Adipocyte (in vitro differentiated cells): ENCODE data around the gene SCGB1C1.
A peak's percentile ranks its signal among the peaks of the same experiment; 100 is the strongest.
"Not testable (repeated sequence)": the region's sequence is repeated elsewhere in the genome, so short reads cannot be mapped to it uniquely, and the experiment has no call there.

ENCODE experiments used
- DNase-seq: peaks from one replicate; pipeline ENCODE4 v3.0.0-alpha.2; 2015; ENCODE audit warnings: low read depth
- H3K27me3 ChIP-seq: replicated peaks from 2 replicates; pipeline ENCODE4 v1.7.0; 2013; ENCODE audit warnings: mild to moderate bottlenecking, low read length, moderate library complexity; ENCODE audit not compliant: control insufficient read depth, insufficient read depth
- H3K36me3 ChIP-seq: 2 replicates; pipeline ENCODE4 v1.7.0; 2013; ENCODE audit warnings: low read length, mild to moderate bottlenecking, moderate library complexity; ENCODE audit not compliant: control insufficient read depth, insufficient read depth, severe bottlenecking
- H3K4me1 ChIP-seq: 2 replicates; pipeline ENCODE4 v1.7.0; 2013; ENCODE audit warnings: mild to moderate bottlenecking, low read length, moderate library complexity; ENCODE audit not compliant: control insufficient read depth, insufficient read depth
- H3K4me3 ChIP-seq: 2 replicates; pipeline ENCODE4 v1.7.0; 2013; ENCODE audit warnings: mild to moderate bottlenecking, low read length, moderate library complexity
- H3K9ac ChIP-seq: 2 replicates; pipeline ENCODE4 v1.7.0; 2013; ENCODE audit warnings: mild to moderate bottlenecking, low read length, moderate library complexity
- H3K9me3 ChIP-seq: 2 replicates; pipeline ENCODE4 v1.7.0; 2013; ENCODE audit warnings: mild to moderate bottlenecking, low read length, moderate library complexity; ENCODE audit not compliant: control insufficient read depth

Gene SCGB1C1

DNA sequence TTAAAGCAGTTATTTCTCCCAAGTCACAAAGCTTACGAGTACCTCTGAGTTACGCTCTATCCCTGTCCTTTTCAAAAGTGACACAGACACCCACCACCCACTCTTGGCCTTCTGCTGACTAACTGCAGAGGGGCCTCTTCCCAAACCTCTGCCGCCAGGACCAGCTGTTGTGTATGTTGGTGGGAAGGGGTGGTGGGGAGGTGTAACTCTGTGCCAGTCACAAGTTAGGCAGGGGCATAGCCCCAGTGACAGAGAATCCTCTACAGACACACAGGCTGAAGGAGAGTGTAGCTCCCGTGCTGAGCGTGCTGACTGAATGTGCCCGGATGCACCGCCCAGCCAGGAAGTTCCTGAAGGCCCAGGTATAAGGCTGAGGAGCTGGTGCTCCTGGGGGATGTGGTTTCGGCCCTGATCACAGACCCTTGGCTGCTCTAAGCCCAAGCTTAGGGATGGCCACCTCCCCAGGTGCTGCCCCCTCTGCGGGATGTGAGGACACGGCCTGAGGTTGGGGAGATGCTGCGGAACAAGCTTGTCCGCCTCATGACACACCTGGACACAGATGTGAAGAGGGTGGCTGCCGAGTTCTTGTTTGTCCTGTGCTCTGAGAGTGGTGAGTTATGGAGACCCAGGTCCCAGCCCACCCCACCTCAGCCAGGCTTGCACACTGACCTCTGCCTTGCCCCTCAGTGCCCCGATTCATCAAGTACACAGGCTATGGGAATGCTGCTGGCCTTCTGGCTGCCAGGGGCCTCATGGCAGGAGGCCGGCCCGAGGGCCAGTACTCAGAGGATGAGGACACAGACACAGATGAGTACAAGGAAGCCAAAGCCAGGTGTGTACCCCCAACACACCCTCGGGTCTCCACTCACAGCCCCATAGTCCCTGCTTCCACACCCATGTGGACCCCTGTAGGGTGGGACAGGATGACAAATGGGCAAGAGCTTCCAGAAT is 19.5 kb downstream of the SCGB1C1 start:
- no peak overlapping the region for H3K9ac ChIP-seq
- H3K9me3 ChIP-seq = no peaks in the 10 kb centered on the region
- no peak for DNase-seq
- no peaks in the 10 kb centered on the region for H3K27me3 ChIP-seq
- no peak overlapping the region for H3K4me3 ChIP-seq
- peaks cover 69% of the 10 kb centered on the region for H3K36me3 ChIP-seq
- H3K4me1 ChIP-seq = peaks cover 21% of the 10 kb centered on the region

DNA sequence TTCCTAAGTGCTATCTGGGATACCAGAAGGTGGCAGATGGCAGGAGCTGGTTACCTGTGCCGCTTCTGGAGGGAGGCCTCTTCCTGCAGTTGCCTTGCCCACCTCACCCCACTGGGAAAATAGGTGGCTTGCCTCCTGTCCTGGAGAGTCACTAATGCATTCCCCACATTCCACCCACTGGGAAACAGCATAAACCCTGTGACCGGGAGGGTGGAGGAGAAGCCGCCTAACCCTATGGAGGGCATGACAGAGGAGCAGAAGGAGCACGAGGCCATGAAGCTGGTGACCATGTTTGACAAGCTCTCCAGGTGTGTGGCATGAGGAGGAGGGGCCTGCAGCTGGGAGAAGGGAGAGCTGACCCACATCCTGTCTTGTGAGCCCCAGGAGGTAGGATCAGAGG is 20.2 kb downstream of the SCGB1C1 start:
- Histone ChIP-seq H3K9ac (no peak overlapping the region), H3K36me3 (peaks cover 69% of the 10 kb centered on the region)
- no peak for DNase-seq

DNA sequence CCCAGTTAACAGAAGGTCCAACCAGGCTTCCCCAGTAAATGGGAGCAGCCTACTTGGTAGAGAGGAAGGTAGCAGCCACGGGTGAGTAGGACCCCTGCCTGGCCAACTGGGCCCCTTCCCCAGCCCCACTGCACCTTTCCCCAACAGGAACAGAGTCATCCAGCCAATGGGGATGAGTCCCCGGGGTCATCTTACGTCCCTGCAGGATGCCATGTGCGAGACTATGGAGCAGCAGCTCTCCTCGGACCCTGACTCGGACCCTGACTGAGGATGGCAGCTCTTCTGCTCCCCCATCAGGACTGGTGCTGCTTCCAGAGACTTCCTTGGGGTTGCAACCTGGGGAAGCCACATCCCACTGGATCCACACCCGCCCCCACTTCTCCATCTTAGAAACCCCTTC is 21.2 kb downstream of the SCGB1C1 start:
- Histone ChIP-seq H3K27me3 (no peaks in the 10 kb centered on the region), H3K4me3 (no peak overlapping the region), H3K9me3 (no peaks in the 10 kb centered on the region), H3K4me1 (peaks cover 21% of the 10 kb centered on the region), H3K9ac (no peak overlapping the region), H3K36me3 (peaks cover 69% of the 10 kb centered on the region)
- no peak for DNase-seq

More for the DNA sequence above, 20.2 kb downstream of the SCGB1C1 start:
- H3K4me3 ChIP-seq = no peak overlapping the region
- no peaks in the 10 kb centered on the region for H3K9me3 ChIP-seq
- H3K27me3 ChIP-seq = no peaks in the 10 kb centered on the region
- H3K4me1 ChIP-seq = peaks cover 21% of the 10 kb centered on the region

- Histone ChIP-seq H3K4me1 (peaks cover 7% of the 10 kb centered on the region), H3K9me3 (no peaks in the 10 kb centered on the region), H3K4me3 (no peak overlapping the region), H3K36me3 (peaks cover 58% of the 10 kb centered on the region), H3K9ac (no peak overlapping the region), H3K27me3 (no peaks in the 10 kb centered on the region)
- no peak for DNase-seq
Observed at GRCh38 chr11:215581-216037, 22.7 kb downstream of the SCGB1C1 start.

GRCh38 chr11:216081-216974 is 23.4 kb downstream of the SCGB1C1 start:
- DNase-seq = no peak
- Histone ChIP-seq H3K9ac (peak overlapping the region; percentile 44), H3K9me3 (no peaks in the 10 kb centered on the region), H3K36me3 (peaks cover 51% of the 10 kb centered on the region), H3K27me3 (no peaks in the 10 kb centered on the region), H3K4me3 (no peak overlapping the region), H3K4me1 (no peaks in the 10 kb centered on the region)

- Histone ChIP-seq H3K36me3 (peaks cover 46% of the 10 kb centered on the region), H3K4me1 (no peaks in the 10 kb centered on the region), H3K4me3 (no peak overlapping the region), H3K27me3 (no peaks in the 10 kb centered on the region), H3K9me3 (no peaks in the 10 kb centered on the region), H3K9ac (no peak overlapping the region)
- DNase-seq = no peak
Observed at GRCh38 chr11:217704-218103, 24.8 kb downstream of the SCGB1C1 start.

DNA sequence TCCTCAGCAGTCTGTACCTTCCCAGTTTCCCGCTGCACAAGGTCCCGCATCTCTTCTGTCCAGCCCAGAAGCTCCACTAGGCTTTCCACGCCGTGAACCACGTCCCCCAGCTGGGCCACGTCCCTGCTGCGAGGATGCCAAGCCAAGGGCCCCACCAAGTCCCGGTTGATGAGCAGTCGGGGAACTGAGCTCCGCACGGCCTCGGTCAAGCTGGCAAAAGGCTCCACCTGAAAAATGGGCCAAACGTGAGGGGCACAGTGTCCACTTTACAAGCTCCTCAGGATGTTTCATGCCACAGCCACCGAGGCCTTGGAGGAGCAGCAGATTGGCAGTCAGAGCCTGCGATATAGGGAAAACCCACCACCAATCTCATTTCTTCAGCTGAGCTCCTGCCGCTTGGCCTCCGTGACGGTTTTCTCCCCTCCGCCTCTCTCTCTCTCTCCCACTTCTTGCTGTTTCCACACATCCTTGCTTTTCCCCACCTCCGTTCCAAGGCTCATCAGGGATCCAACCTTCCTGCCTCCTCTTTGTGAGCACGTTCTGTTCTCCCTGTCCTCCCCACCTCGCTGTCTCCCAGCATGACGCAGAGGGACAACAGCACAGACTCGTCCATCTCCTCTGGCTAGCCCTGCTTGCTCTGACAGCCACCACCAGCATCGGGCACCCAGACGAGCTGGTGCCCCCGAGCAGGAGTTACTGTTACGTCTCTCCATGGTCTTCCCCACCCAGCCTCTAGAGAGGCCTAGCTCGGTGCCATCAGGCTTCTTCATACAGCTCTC is 26.1 kb downstream of the SCGB1C1 start:
- DNase-seq = no peak
- H3K36me3 ChIP-seq = peaks cover 36% of the 10 kb centered on the region
- no peak overlapping the region for H3K9ac ChIP-seq
- H3K4me1 ChIP-seq = no peaks in the 10 kb centered on the region
- no peaks in the 10 kb centered on the region for H3K27me3 ChIP-seq
- H3K9me3 ChIP-seq = no peaks in the 10 kb centered on the region
- no peak overlapping the region for H3K4me3 ChIP-seq

- H3K4me1 ChIP-seq, H3K9ac ChIP-seq, H3K9me3 ChIP-seq, H3K4me3 ChIP-seq, H3K27me3 ChIP-seq, DNase-seq: not testable (repeated sequence)
- peaks cover 21% of the 10 kb centered on the region for H3K36me3 ChIP-seq
Observed at GRCh38 chr11:220641-221215, 27.9 kb downstream of the SCGB1C1 start.

- Histone ChIP-seq H3K4me1 (no peaks in the 10 kb centered on the region), H3K9me3 (no peaks in the 10 kb centered on the region), H3K27me3 (no peaks in the 10 kb centered on the region), H3K9ac (no peak overlapping the region), H3K36me3 (peaks cover 14% of the 10 kb centered on the region), H3K4me3 (no peak overlapping the region)
- DNase-seq = no peak
Observed at GRCh38 chr11:221539-221938, 28.7 kb downstream of the SCGB1C1 start.

DNA sequence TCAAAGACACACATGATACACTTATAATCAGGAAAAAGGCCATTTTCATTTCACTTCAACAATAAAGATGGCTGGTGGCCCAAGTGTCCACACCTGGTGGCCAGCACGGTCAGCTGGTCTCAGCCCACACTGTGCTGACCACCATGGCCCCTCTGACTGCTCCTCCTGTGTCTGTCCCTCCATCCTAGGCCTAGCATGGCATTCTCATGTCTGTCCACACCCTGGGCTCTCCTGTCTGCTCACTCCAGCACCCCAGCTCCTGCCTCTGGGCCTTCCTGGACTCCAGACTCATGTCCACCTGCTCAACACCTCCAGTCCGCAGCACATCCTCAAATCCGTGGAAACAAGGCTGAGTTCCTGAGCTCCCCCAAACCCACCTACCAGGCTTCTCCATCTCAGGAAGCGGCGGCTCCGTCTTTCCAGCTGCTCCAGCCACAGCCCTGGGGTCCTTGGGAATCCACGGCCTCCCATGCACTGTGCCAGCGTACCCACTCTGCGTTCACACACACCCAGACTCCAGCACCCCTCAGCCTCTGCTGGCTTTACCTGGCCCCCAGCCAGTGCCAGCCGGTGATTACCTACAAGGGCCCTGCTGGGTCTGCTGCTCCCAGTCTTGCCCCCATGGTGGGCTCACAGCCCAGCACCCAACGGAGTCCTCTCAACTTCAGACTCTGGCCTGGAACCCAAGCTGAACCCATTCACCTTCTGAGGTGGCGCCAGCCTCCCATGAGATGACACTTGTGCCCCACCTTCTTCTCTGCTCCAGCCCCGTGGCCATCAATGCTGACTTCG is 29.3 kb downstream of the SCGB1C1 start:
- H3K36me3 ChIP-seq = peaks cover 12% of the 10 kb centered on the region
- no peak overlapping the region for H3K9ac ChIP-seq
- no peaks in the 10 kb centered on the region for H3K9me3 ChIP-seq
- H3K27me3 ChIP-seq = no peaks in the 10 kb centered on the region
- no peak for DNase-seq
- H3K4me3 ChIP-seq = no peak overlapping the region
- H3K4me1 ChIP-seq = no peaks in the 10 kb centered on the region
